ENCODE results near the gene INS. TPM values are rescaled to one million over a fixed set of nuclear protein-coding genes. Genes with fewer than 3 reads are reported as not detected.

Gene INS
- total RNA-seq, 1 experiment from 2014 or later: not detected

GRCh38 chr11:2132246-2132645 lies 28.8 kb downstream of the INS start:
- Histone ChIP-seq H3K23ac (ENCODE audit: insufficient read length, low read depth, low read length) (no peak overlapping the region), H3K23me2 (ENCODE audit: insufficient read length, low read depth, low read length, poor library complexity, severe bottlenecking) (peaks cover 4% of the 10 kb centered on the region), H3K79me1 (ENCODE audit: insufficient read depth, low read depth, low read length, poor library complexity, severe bottlenecking) (no peaks in the 10 kb centered on the region), H2BK12ac (ENCODE audit: insufficient read length, low read depth, low read length) (no peak overlapping the region), H4K20me1 (ENCODE audit: control insufficient read depth, insufficient read depth, insufficient read length) (no peaks in the 10 kb centered on the region), H3K9ac (ENCODE audit: extremely low read depth, insufficient read length, low read length) (no peak overlapping the region), H4K91ac (ENCODE audit: insufficient read length, low read depth, low read length) (no peak overlapping the region), H3K14ac (ENCODE audit: insufficient read depth, low read length) (no peak overlapping the region), H2AK5ac (ENCODE audit: insufficient read length, low read length) (no peak overlapping the region), H3K27me3 (ENCODE audit: insufficient read depth, low read length) (peaks cover 9% of the 10 kb centered on the region; the same call in 1 of the 2 replicates), H4K8ac (replicated peaks; ENCODE audit: insufficient read length, low read depth, low read length) (no peak overlapping the region), H2BK5ac (ENCODE audit: insufficient read length, low read length) (no peak overlapping the region), H3K18ac (ENCODE audit: insufficient read length, low read depth, low read length) (no peak overlapping the region), H3K9me3 (ENCODE audit: control insufficient read depth, low read depth, low read length) (no peaks in the 10 kb centered on the region), H3K4me1 (ENCODE audit: insufficient read depth, low read length) (no peaks in the 10 kb centered on the region), H3T11ph (ENCODE audit: low read length) (no peak overlapping the region), H4K5ac (ENCODE audit: insufficient read length, low read depth, low read length) (no peak overlapping the region), H2BK15ac (ENCODE audit: low read depth, low read length) (no peak overlapping the region), H3K4ac (ENCODE audit: low read depth, low read length) (no peak overlapping the region), H3K27ac (ENCODE audit: insufficient read length, low read depth, low read length) (no peak overlapping the region), H2BK120ac (ENCODE audit: low read depth, low read length, poor library complexity, severe bottlenecking) (no peak overlapping the region), H3K4me2 (ENCODE audit: insufficient read depth, insufficient read length, low read length) (no peak overlapping the region), H2AFZ (ENCODE audit: low read length) (no peak overlapping the region), H3K79me2 (ENCODE audit: insufficient read depth, low read length) (no peaks in the 10 kb centered on the region), H3K56ac (ENCODE audit: insufficient read length, low read depth, low read length) (no peak overlapping the region), H2BK20ac (ENCODE audit: low read depth, low read length, poor library complexity, severe bottlenecking) (no peak overlapping the region)
- no CpG with 5 or more reads among the region's 6 CpGs for WGBS (ENCODE audit: extremely low coverage, insufficient read length, low lambda C conversion rate)
- no peak overlapping the region for H3K27ac Mint-ChIP-seq
- TF ChIP-seq CTCF (conservative IDR thresholded peaks at IDR 0.05): no peak
- peaks cover 77% of the 10 kb centered on the region for H3K27me3 Mint-ChIP-seq (ENCODE audit: low read depth)
- H3K4me3 Mint-ChIP-seq: no peak overlapping the region
- H3K4me1 Mint-ChIP-seq: peaks cover 9 to 37% of the 10 kb centered on the region in 2 experiments
- H3K36me3 Mint-ChIP-seq (ENCODE audit: insufficient read depth in 1 of 3, low read depth in 3 of 3): peaks cover 0 to 3% (median 3%) of the 10 kb centered on the region in 3 experiments; a peak in 2 of 7 replicates
- DNase-seq: no peak
- peaks cover 4 to 9% of the 10 kb centered on the region in 2 experiments; a peak in 2 of 5 replicates for H3K9me3 Mint-ChIP-seq

Measured in H9 (cell line).